Esophagus muscularis mucosa (tissue), 4 donors: ENCODE results near the gene CDC6. TPM values are rescaled to one million over a fixed set of nuclear protein-coding genes. Genes with fewer than 3 reads are reported as not detected.
A peak's percentile ranks its signal among the peaks of the same experiment; 100 is the strongest.
"Not testable (repeated sequence)": the region's sequence is repeated elsewhere in the genome, so short reads cannot be mapped to it uniquely, and the experiment has no call there.

Source experiments
- DNase-seq: peaks from one replicate; pipeline ENCODE4 v3.0.0-alpha.2; 2017; ENCODE audit errors: extremely low spot score
- H3K27ac ChIP-seq, 4 donors: fragments of 200-600 bp; sonication (generic); replicated peaks in 1 of 4; 1 replicate in 3 of 4; 2 replicates in 1 of 4; pipeline ENCODE4 v1.5.1; 2016 to 2019; ENCODE audit warnings: mild to moderate bottlenecking in 1 of 4
- H3K27me3 ChIP-seq, 4 donors: fragments of 200-600 bp; sonication (generic); one replicate each; pipeline versions ENCODE4 v1.5.1 to v1.6.0; 2016 to 2019
- H3K36me3 ChIP-seq, 4 donors: fragments of 200-600 bp; sonication (generic); one replicate each; pipeline ENCODE4 v1.5.1; 2016 to 2019
- H3K4me1 ChIP-seq, 4 donors: fragments of 200-600 bp; sonication (generic); one replicate each; pipeline ENCODE4 v1.5.1; 2016 to 2019
- H3K4me3 ChIP-seq, 4 donors: fragments of 200-600 bp; sonication (generic); 1 replicate in 2 of 4; 2 replicates in 2 of 4; pipeline ENCODE4 v1.5.1; 2016 to 2019; ENCODE audit warnings: mild to moderate bottlenecking in 4 of 4, moderate library complexity in 1 of 4
- H3K9me3 ChIP-seq, 4 donors: fragments of 200-600 bp; sonication (generic); 1 replicate in 3 of 4; 2 replicates in 1 of 4; pipeline ENCODE4 v1.5.1; 2016 to 2019
- EP300 ChIP-seq: sonication (generic); formaldehyde crosslinking; IDR thresholded peaks from one replicate; pipeline ENCODE4 v1.6.1; 2017; ENCODE audit warnings: antibody characterized with exemption
- POLR2A ChIP-seq: fragments of 450-650 bp; IDR thresholded peaks from one replicate; pipeline ENCODE4 v1.6.1; 2017; ENCODE audit warnings: antibody characterized with exemption, moderate library complexity, mild to moderate bottlenecking, low read depth
- POLR2AphosphoS5 ChIP-seq, 2 donors: sonication (generic); formaldehyde crosslinking; IDR thresholded peaks; one replicate each; pipeline ENCODE4 v1.6.1; 2017; ENCODE audit warnings: antibody characterized with exemption in 2 of 2
- WGBS: methylation state at CpG from one replicate; pipeline ENCODE4 v1.1.5; 2018; 5-methylcytosine and 5-hydroxymethylcytosine counted together
- intact Hi-C: fragments of 100-400 bp; cut with DNase I; formaldehyde crosslinking; loops from one replicate; pipeline ENCODE4 v1.15.1; 2023
- total RNA-seq, 4 donors: library from RNA; depleted of rRNA; stranded (reverse); fragments of >200 nt; gene quantifications; one replicate each; pipeline versions ENCODE4 v1.1.0 to v1.2.1, GENCODE V29; 2016
- TF ChIP-seq, protein P1 (sequence below), 3 experiments: fragments of 200-600 bp in 2 of 3; fragments of 450-650 bp in 1 of 3; sonication (generic) in 2 of 3; IDR thresholded peaks; one replicate each; pipeline ENCODE4 v1.5.1; 2017 to 2019; ENCODE audit warnings: antibody characterized with exemption in 3 of 3, mild to moderate bottlenecking in 2 of 3, moderate library complexity in 1 of 3

CDC6 gene
- total RNA-seq, 4 donors from 2014 or later: 0.32 to 0.83 (median 0.44) TPM

DNA sequence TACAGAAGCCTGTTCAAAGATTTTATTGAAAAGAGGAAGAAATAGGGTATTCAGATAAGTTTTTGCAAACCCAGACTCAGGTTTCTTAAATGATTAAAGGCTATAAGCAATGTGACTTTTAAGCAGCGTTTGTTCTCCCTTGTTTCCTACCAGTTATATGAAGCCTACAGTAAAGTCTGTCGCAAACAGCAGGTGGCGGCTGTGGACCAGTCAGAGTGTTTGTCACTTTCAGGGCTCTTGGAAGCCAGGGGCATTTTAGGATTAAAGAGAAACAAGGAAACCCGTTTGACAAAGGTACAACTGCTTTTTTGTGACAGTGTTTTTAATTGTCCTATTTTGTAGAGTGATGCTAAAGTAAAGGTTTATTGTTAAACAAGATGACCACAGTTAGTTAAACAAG lies 13.6 kb downstream of the CDC6 start:
- no peaks in the 10 kb centered on the region for H3K36me3 ChIP-seq
- no peak overlapping the region for H3K27ac ChIP-seq
- peaks cover 41 to 51% (median 45%) of the 10 kb centered on the region in 4 donors for H3K4me1 ChIP-seq
- no peak for DNase-seq
- WGBS: 62% methylated on average over 4 of the region's 4 CpGs
- TF ChIP-seq EP300: no peak
- TF ChIP-seq POLR2A: no peak
- TF ChIP-seq POLR2AphosphoS5 (IDR thresholded peaks at IDR 0.05): no peak
- TF ChIP-seq, protein P1, sequence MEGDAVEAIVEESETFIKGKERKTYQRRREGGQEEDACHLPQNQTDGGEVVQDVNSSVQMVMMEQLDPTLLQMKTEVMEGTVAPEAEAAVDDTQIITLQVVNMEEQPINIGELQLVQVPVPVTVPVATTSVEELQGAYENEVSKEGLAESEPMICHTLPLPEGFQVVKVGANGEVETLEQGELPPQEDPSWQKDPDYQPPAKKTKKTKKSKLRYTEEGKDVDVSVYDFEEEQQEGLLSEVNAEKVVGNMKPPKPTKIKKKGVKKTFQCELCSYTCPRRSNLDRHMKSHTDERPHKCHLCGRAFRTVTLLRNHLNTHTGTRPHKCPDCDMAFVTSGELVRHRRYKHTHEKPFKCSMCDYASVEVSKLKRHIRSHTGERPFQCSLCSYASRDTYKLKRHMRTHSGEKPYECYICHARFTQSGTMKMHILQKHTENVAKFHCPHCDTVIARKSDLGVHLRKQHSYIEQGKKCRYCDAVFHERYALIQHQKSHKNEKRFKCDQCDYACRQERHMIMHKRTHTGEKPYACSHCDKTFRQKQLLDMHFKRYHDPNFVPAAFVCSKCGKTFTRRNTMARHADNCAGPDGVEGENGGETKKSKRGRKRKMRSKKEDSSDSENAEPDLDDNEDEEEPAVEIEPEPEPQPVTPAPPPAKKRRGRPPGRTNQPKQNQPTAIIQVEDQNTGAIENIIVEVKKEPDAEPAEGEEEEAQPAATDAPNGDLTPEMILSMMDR (IDR thresholded peaks at IDR 0.05): no peak
- intact Hi-C loops: loop anchor here (5.0 to 10.0 kb wide), 2 partner anchors 113 to 236 kb away; partner anchors contain the start of gene TOP2A
- no peak overlapping the region for H3K4me3 ChIP-seq
- H3K9me3 ChIP-seq: no peaks in the 10 kb centered on the region
- H3K27me3 ChIP-seq: no peaks in the 10 kb centered on the region

GRCh38 chr17:40303009-40303657 lies 15.5 kb downstream of the CDC6 start:
- WGBS: 32% methylated on average over 4 of the region's 4 CpGs
- H3K27ac ChIP-seq: peak overlapping the region; percentile 1 to 48 (median 42)
- DNase-seq: no peak
- H3K4me1 ChIP-seq: peaks cover 51 to 68% (median 58%) of the 10 kb centered on the region in 4 donors
- intact Hi-C loops: loop anchor here (1.0 to 10.0 kb wide), 3 partner anchors 52 to 234 kb away; partner anchors contain the start of gene TOP2A
- no peaks in the 10 kb centered on the region for H3K27me3 ChIP-seq
- H3K9me3 ChIP-seq: no peaks in the 10 kb centered on the region
- H3K36me3 ChIP-seq: no peaks in the 10 kb centered on the region
- TF ChIP-seq POLR2AphosphoS5 (IDR thresholded peaks at IDR 0.05): no peak
- TF ChIP-seq POLR2A: no peak
- TF ChIP-seq EP300: no peak
- TF ChIP-seq, protein P1 (IDR thresholded peaks at IDR 0.05): peak; percentile 76 to 93 (median 77)
- no peak overlapping the region for H3K4me3 ChIP-seq

GRCh38 chr17:40303708-40304551 lies 16.3 kb downstream of the CDC6 start:
- peak overlapping the region; percentile 1 to 49 (median 42) for H3K27ac ChIP-seq
- WGBS: 20% methylated on average over 5 of the region's 5 CpGs

GRCh38 chr17:40304552-40304863 lies 16.8 kb downstream of the CDC6 start:
- not testable (repeated sequence) for H3K36me3 ChIP-seq, H3K27me3 ChIP-seq, H3K4me3 ChIP-seq, DNase-seq, H3K9me3 ChIP-seq
- WGBS: 90% methylated on average over 5 of the region's 5 CpGs
- H3K4me1 ChIP-seq: peaks cover 52 to 68% (median 59%) of the 10 kb centered on the region in 4 donors
- peak overlapping the region; percentile 1 to 49 (median 42) for H3K27ac ChIP-seq
- intact Hi-C loops: loop anchor here (5.0 to 10.0 kb wide), 2 partner anchors 110 to 233 kb away; partner anchors contain the start of gene TOP2A

More at GRCh38 chr17:40303708-40304551, 16.3 kb downstream of the CDC6 start:
- H3K4me1 ChIP-seq: peaks cover 52 to 68% (median 59%) of the 10 kb centered on the region in 4 donors
- DNase-seq: no peak
- intact Hi-C loops: loop anchor here (1.0 to 10.0 kb wide), 3 partner anchors 51 to 233 kb away; partner anchors contain the start of gene TOP2A
- no peak overlapping the region for H3K4me3 ChIP-seq
- H3K9me3 ChIP-seq: no peaks in the 10 kb centered on the region
- no peaks in the 10 kb centered on the region for H3K27me3 ChIP-seq
- no peaks in the 10 kb centered on the region for H3K36me3 ChIP-seq
- TF ChIP-seq, protein P1 (IDR thresholded peaks at IDR 0.05): no peak
- TF ChIP-seq EP300 (no peak), POLR2AphosphoS5 (IDR thresholded peaks at IDR 0.05) (peak in 1 of 2 donors; percentile 25), POLR2A (no peak)

GRCh38 chr17:40304866-40305265 lies 17.2 kb downstream of the CDC6 start:
- intact Hi-C loops: loop anchor here (5.0 to 10.0 kb wide), 2 partner anchors 110 to 232 kb away; partner anchors contain the start of gene TOP2A
- not testable (repeated sequence) for H3K4me3 ChIP-seq, DNase-seq, H3K27me3 ChIP-seq, H3K36me3 ChIP-seq, H3K9me3 ChIP-seq
- H3K27ac ChIP-seq: peak overlapping the region in 2 of 4 donors; percentile 42 to 43
- 88% methylated on average over 5 of the region's 5 CpGs for WGBS
- H3K4me1 ChIP-seq: peaks cover 52 to 68% (median 59%) of the 10 kb centered on the region in 4 donors
